CD4-positive, alpha-beta T cell treated with Interferon gamma for 1 hour (primary cell): ENCODE measurements around the gene OSBPL3.

Experiments
- DNase-seq: peaks from one replicate; pipeline ENCODE4 v3.0.0-alpha.2; 2020

Gene OSBPL3

DNA sequence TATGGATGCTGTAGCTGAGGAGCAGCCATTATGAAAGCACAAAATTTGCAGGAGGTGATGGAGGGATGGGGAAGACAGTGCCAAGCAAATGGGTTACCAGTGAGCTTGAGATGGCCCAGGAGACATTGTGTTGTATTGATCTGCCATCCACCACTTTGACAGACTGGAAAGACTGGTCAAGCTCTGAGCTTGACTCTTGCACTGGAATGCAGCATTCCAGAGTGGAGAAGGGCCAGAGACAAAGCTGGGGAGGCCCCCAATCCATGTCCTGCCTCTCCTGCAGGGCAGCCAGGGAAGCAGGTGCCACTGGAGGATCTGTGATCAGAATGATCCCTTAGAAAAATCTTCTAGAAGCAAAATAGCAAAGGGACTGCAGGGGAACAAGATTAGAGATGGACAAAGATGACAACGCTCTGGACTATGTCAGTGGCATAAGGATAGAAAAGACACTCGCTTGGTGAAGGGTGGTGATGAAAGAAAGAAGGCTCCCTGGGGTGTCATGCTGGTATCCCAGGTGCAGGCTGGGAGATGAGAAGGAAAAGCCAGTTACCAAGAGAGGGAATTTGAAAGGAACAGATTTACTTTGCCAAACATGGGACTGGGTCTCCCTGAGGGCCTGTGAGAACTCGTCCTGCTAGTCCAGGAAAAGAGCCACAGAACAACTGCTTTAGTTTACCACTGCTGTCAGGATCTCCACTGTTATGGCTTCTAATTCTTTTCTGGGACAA is 227.7 kb downstream of the OSBPL3 start:
- DNase-seq, result no peak

- DNase-seq, result no peak
Measured at GRCh38 chr7:24751484-24751883, 228.5 kb downstream of the OSBPL3 start.

- no peak for DNase-seq
Measured at GRCh38 chr7:24750441-24751055, 229.4 kb downstream of the OSBPL3 start.

DNA sequence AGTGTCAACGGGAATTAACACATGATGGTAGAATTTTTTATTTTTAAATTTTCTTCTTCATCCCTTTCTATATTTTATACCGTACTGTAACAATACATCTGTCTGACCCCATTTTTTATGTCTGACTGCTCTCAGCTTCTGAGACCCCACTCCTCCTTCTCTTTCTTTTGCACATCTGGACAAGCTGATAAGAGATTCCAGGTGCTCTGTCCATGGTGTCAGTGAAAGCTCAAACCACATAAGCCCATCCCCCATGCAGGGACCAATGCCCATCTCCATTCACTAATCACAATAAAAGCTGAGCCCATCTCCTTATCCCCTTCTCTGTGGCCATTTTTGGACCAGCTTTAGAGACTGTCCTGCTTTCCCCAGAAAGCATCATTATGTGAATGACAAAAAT is 231.5 kb downstream of the OSBPL3 start:
- DNase-seq, result no peak
